HEK293 (cell line): Measurements from ENCODE around the gene KMO.

Source experiments
- CTCF ChIA-PET: fragments of 350-600 bp; formaldehyde crosslinking; extraction: SDS; loops from one replicate; lab custom pipeline; 2021; ENCODE audit warnings: antibody characterized with exemption; lab: Yijun Ruan, JAX
- POLR2A ChIA-PET: fragments of 300-600 bp; formaldehyde crosslinking; extraction: SDS; loops from one replicate; lab custom pipeline; 2020; ENCODE audit warnings: antibody characterized with exemption, inconsistent platforms; lab: Yijun Ruan, JAX
- H3K27ac ChIP-seq: fragments of 200-500 bp; sonication (Bioruptor generic); 2 replicates; pipeline ENCODE4 v1.5.1; 2014; ENCODE audit warnings: low read depth, low read length, control low read depth, inconsistent platforms; ENCODE audit errors: extremely low read depth
- H3K36me3 ChIP-seq, 2 experiments: fragments of 200-500 bp in 1 of 2; sonication (Bioruptor generic) in 1 of 2; 1 replicate in 1 of 2; 2 replicates in 1 of 2; pipeline ENCODE4 v1.5.1; 2014 to 2017; ENCODE audit warnings: inconsistent platforms in 2 of 2, low read length in 2 of 2; ENCODE audit not compliant: control insufficient read depth in 2 of 2, insufficient read depth in 1 of 2
- H3K4me1 ChIP-seq: fragments of 200-500 bp; sonication (Bioruptor generic); 2 replicates; pipeline ENCODE4 v1.5.1; 2014; ENCODE audit warnings: mild to moderate bottlenecking, low read length, inconsistent platforms; ENCODE audit not compliant: control insufficient read depth, insufficient read depth
- H3K4me3 ChIP-seq: 2 replicates; pipeline ENCODE4 v1.5.1; 2011; ENCODE audit warnings: low read depth, mild to moderate bottlenecking, control low read depth, low read length, moderate library complexity
- H3K9me3 ChIP-seq: fragments of 200-500 bp; sonication (Bioruptor generic); 2 replicates; pipeline ENCODE4 v1.5.1; 2014; ENCODE audit warnings: low read depth, low read length, inconsistent platforms; ENCODE audit not compliant: control insufficient read depth, insufficient read depth
- ELK4 ChIP-seq: IDR thresholded peaks from 2 replicates; pipeline ENCODE4 v1.6.1; 2011; ENCODE audit warnings: mild to moderate bottlenecking, low read depth, low read length, borderline replicate concordance
- HOXA7 ChIP-seq: sonication (generic); formaldehyde crosslinking; IDR thresholded peaks from 2 replicates; pipeline ENCODE4 v1.8.1; 2022; ENCODE audit warnings: missing genetic modification reagents, borderline replicate concordance
- OVOL3 ChIP-seq: fragments of 450-650 bp; formaldehyde crosslinking; IDR thresholded peaks from 2 replicates; pipeline ENCODE4 v1.5.1; 2016; ENCODE audit warnings: missing biosample characterization, missing genetic modification characterization
- RBAK ChIP-seq: fragments of 450-650 bp; formaldehyde crosslinking; IDR thresholded peaks from 2 replicates; pipeline ENCODE4 v1.5.1; 2016; ENCODE audit warnings: missing biosample characterization, missing genetic modification characterization
- REST ChIP-seq: fragments of 450-650 bp; formaldehyde crosslinking; IDR thresholded peaks from 2 replicates; pipeline ENCODE4 v1.5.1; 2016; ENCODE audit warnings: missing biosample characterization, missing genetic modification characterization
- YY1 ChIP-seq: fragments of 450-650 bp; formaldehyde crosslinking; IDR thresholded peaks from 2 replicates; pipeline ENCODE4 v1.5.1; 2018; ENCODE audit warnings: missing biosample characterization, missing genetic modification characterization
- ZBTB44 ChIP-seq: fragments of 450-650 bp; IDR thresholded peaks from 2 replicates; pipeline ENCODE4 v1.5.1; 2018; ENCODE audit warnings: missing biosample characterization, mild to moderate bottlenecking, missing genetic modification characterization
- ZBTB6 ChIP-seq: fragments of 450-650 bp; formaldehyde crosslinking; IDR thresholded peaks from 2 replicates; pipeline ENCODE4 v1.5.1; 2017; ENCODE audit warnings: missing biosample characterization, missing genetic modification characterization
- ZNF175 ChIP-seq: fragments of 450-650 bp; formaldehyde crosslinking; IDR thresholded peaks from 2 replicates; pipeline ENCODE4 v1.5.1; 2016; ENCODE audit warnings: missing biosample characterization, missing genetic modification characterization
- ZNF449 ChIP-seq: fragments of 450-650 bp; formaldehyde crosslinking; IDR thresholded peaks from 2 replicates; pipeline ENCODE4 v1.5.1; 2017; ENCODE audit warnings: missing biosample characterization, mild to moderate bottlenecking, missing genetic modification characterization, moderate library complexity
- ZNF600 ChIP-seq: fragments of 450-650 bp; formaldehyde crosslinking; IDR thresholded peaks from 2 replicates; pipeline ENCODE4 v1.5.1; 2016; ENCODE audit warnings: missing biosample characterization, missing genetic modification characterization
- ZNF677 ChIP-seq: fragments of 450-650 bp; IDR thresholded peaks from 2 replicates; pipeline ENCODE4 v1.5.0; 2018; ENCODE audit warnings: missing biosample characterization, mild to moderate bottlenecking, missing genetic modification characterization, moderate library complexity
- ZSCAN18 ChIP-seq: fragments of 450-650 bp; formaldehyde crosslinking; IDR thresholded peaks from 2 replicates; pipeline ENCODE4 v1.5.1; 2016; ENCODE audit warnings: missing biosample characterization, missing genetic modification characterization
- ZSCAN5A ChIP-seq: fragments of 450-650 bp; formaldehyde crosslinking; IDR thresholded peaks from 2 replicates; pipeline ENCODE4 v1.5.1; 2016; ENCODE audit warnings: missing biosample characterization, missing genetic modification characterization

The KMO gene

GRCh38 chr1:241521718-241522117 lies 10.5 kb upstream of the KMO start (continued):
- TF ChIP-seq ZSCAN5A (tag by site-specific recombination) = no peak

GRCh38 chr1:241525026-241525425 lies 7.2 kb upstream of the KMO start:
- no peaks in the 10 kb centered on the region for H3K4me1 ChIP-seq
- no peak overlapping the region for H3K27ac ChIP-seq
- ChIA-PET CTCF (interaction anchor here (0.6 kb wide), 1 partner anchor 769 kb away, joined by 6 read pairs; no protein-coding TSS in a partner anchor), POLR2A (no interaction called here)
- TF ChIP-seq OVOL3 (tag by site-specific recombination) (no peak), ZNF175 (tag by site-specific recombination) (no peak), HOXA7 (no peak), ZBTB44 (tag by site-specific recombination) (no peak), ZNF600 (tag by site-specific recombination) (no peak), ZNF449 (no peak), ZNF677 (tag by site-specific recombination) (no peak), ZBTB6 (no peak), ZSCAN18 (tag by site-specific recombination) (no peak), YY1 (no peak)
- no peaks in the 10 kb centered on the region for H3K9me3 ChIP-seq
- no peaks in the 10 kb centered on the region for H3K36me3 ChIP-seq
- H3K4me3 ChIP-seq = no peak overlapping the region

GRCh38 chr1:241527146-241527545 lies 5.0 kb upstream of the KMO start:
- POLR2A ChIA-PET = no interaction called here
- H3K4me1 ChIP-seq = no peaks in the 10 kb centered on the region
- no peaks in the 10 kb centered on the region for H3K9me3 ChIP-seq
- CTCF ChIA-PET = no interaction called here
- TF ChIP-seq RBAK (no peak), ELK4 (no peak), REST (tag by site-specific recombination) (no peak)
- H3K4me3 ChIP-seq = no peak overlapping the region
- H3K36me3 ChIP-seq = no peaks in the 10 kb centered on the region
- no peak overlapping the region for H3K27ac ChIP-seq
